Small intestine (tissue), 7 donors: ENCODE results near the gene DPM2. TPM values are rescaled to one million over a fixed set of nuclear protein-coding genes. Genes with fewer than 3 reads are reported as not detected.

Experiments
- DNase-seq, 2 donors: peaks; one replicate each; pipeline versions ENCODE4 v3.0.0 to v3.0.0-alpha.2; 2013
- FAIRE-seq: peaks from 2 replicates; lab custom pipeline; 2012; peaks lifted over from hg19 to GRCh38; lab: Jason Lieb, UNC
- H3K27ac ChIP-seq, 3 donors: one replicate each; pipeline ENCODE4 v1.5.1; 2013; ENCODE audit warnings: low read length in 2 of 3, mild to moderate bottlenecking in 2 of 3, control low read depth in 1 of 3, inconsistent platforms in 1 of 3, low read depth in 1 of 3, moderate library complexity in 1 of 3
- H3K27me3 ChIP-seq, 3 donors: one replicate each; pipeline ENCODE4 v1.6.1; 2013; ENCODE audit warnings: low read length in 3 of 3, inconsistent platforms in 1 of 3; ENCODE audit not compliant: control insufficient read depth in 3 of 3, insufficient read depth in 3 of 3
- H3K36me3 ChIP-seq, 3 donors: one replicate each; pipeline ENCODE4 v1.6.1; 2013; ENCODE audit warnings: low read length in 3 of 3, inconsistent platforms in 1 of 3, low read depth in 1 of 3, mild to moderate bottlenecking in 1 of 3, moderate library complexity in 1 of 3; ENCODE audit not compliant: control insufficient read depth in 3 of 3, insufficient read depth in 2 of 3
- H3K4me1 ChIP-seq, 3 donors: one replicate each; pipeline ENCODE4 v1.6.1; 2013; ENCODE audit warnings: low read length in 2 of 3, inconsistent platforms in 1 of 3, low read depth in 1 of 3, mild to moderate bottlenecking in 1 of 3, moderate library complexity in 1 of 3; ENCODE audit not compliant: control insufficient read depth in 3 of 3, insufficient read depth in 2 of 3
- H3K4me3 ChIP-seq, 3 donors: one replicate each; pipeline ENCODE4 v1.5.1; 2013; ENCODE audit warnings: low read length in 3 of 3, control low read depth in 1 of 3, inconsistent platforms in 1 of 3, low read depth in 1 of 3, mild to moderate bottlenecking in 1 of 3, moderate library complexity in 1 of 3
- H3K9me3 ChIP-seq, 2 donors: one replicate each; pipeline ENCODE4 v1.6.1; 2013; ENCODE audit warnings: low read depth in 1 of 2, low read length in 1 of 2; ENCODE audit not compliant: control insufficient read depth in 2 of 2, insufficient read depth in 1 of 2
- WGBS, 3 donors: extraction: QIAGEN DNeasy Blood & Tissue Kit; methylation state at CpG; one replicate each; pipeline ENCODE4 v1.1.7; 2013; 5-methylcytosine and 5-hydroxymethylcytosine counted together
- polyA plus RNA-seq, 4 donors: library from polyadenylated mRNA; stranded (reverse) in 3 of 4; unstranded in 1 of 4; fragments of 200-250 nt in 3 of 4; fragments of 120-200 nt in 1 of 4; gene quantifications; one replicate each; pipeline versions ENCODE4 v1.2.1 to v1.2.3, GENCODE V29; 2013
- donor health status: healthy with polysubstance abuse.
- donor health status: control.
- donor health status: control.
- donor health status: Bipolar disorder and iron deficiency.
- donor health status: healthy.

Gene DPM2
- polyA plus RNA-seq, 4 donors, result 23.2 to 46.0 (median 35.4) TPM

GRCh38 chr9:127970401-127971313 lies 33.0 kb upstream of the DPM2 start:
- no peaks in the 10 kb centered on the region for H3K27me3 ChIP-seq
- no peaks in the 10 kb centered on the region for H3K9me3 ChIP-seq
- peaks cover 40 to 92% (median 42%) of the 10 kb centered on the region in 3 donors for H3K4me1 ChIP-seq
- peak overlapping the region in 1 of 3 donors; percentile 13 for H3K4me3 ChIP-seq
- no peak for FAIRE-seq
- H3K27ac ChIP-seq, result peak overlapping the region; percentile 38 to 93 (median 77)
- no peak for DNase-seq
- WGBS, 3 donors, result 31 to 48% (median 43%) methylated on average over 16 of the region's 16 CpGs
- peaks cover 0 to 88% (median 0%) of the 10 kb centered on the region in 3 donors for H3K36me3 ChIP-seq

GRCh38 chr9:127968700-127969383 lies 31.2 kb upstream of the DPM2 start:
- H3K36me3 ChIP-seq, result peaks cover 0 to 82% (median 0%) of the 10 kb centered on the region in 3 donors
- no peak overlapping the region for H3K4me3 ChIP-seq
- H3K27me3 ChIP-seq, result no peaks in the 10 kb centered on the region
- peaks cover 30 to 92% (median 43%) of the 10 kb centered on the region in 3 donors for H3K4me1 ChIP-seq
- WGBS, 3 donors, result 37 to 47% (median 45%) methylated on average over 10 of the region's 10 CpGs
- H3K27ac ChIP-seq, result peak overlapping the region; percentile 82 to 98 (median 93)
- DNase-seq (peak in 1 of 2 donors; percentile 67), FAIRE-seq (no peak)
- no peaks in the 10 kb centered on the region for H3K9me3 ChIP-seq

GRCh38 chr9:127968042-127968441 lies 30.4 kb upstream of the DPM2 start:
- WGBS, 3 donors, result 7 to 58% (median 39%) methylated on average over 3 of the region's 3 CpGs

GRCh38 chr9:127967151-127967809 lies 29.6 kb upstream of the DPM2 start:
- H3K4me1 ChIP-seq, result peaks cover 29 to 88% (median 48%) of the 10 kb centered on the region in 3 donors
- no peak overlapping the region for H3K4me3 ChIP-seq
- no peaks in the 10 kb centered on the region for H3K27me3 ChIP-seq
- H3K9me3 ChIP-seq, result no peaks in the 10 kb centered on the region
- peaks cover 0 to 82% (median 0%) of the 10 kb centered on the region in 3 donors for H3K36me3 ChIP-seq
- FAIRE-seq, result no peak
- DNase-seq, result no peak
- H3K27ac ChIP-seq, result peak overlapping the region; percentile 93 to 98 (median 94)
- 40 to 61% (median 57%) methylated on average over 8 to 9 of the region's 9 CpGs for WGBS, 3 donors

More at GRCh38 chr9:127968042-127968441, 30.4 kb upstream of the DPM2 start:
- DNase-seq, result peak; percentile 72 to 93
- no peaks in the 10 kb centered on the region for H3K27me3 ChIP-seq
- H3K4me1 ChIP-seq, result peaks cover 31 to 92% (median 48%) of the 10 kb centered on the region in 3 donors
- no peak for FAIRE-seq
- no peak overlapping the region for H3K4me3 ChIP-seq
- peak overlapping the region; percentile 82 to 98 (median 93) for H3K27ac ChIP-seq
- peaks cover 0 to 82% (median 0%) of the 10 kb centered on the region in 3 donors for H3K36me3 ChIP-seq
- no peaks in the 10 kb centered on the region for H3K9me3 ChIP-seq

GRCh38 chr9:127966416-127967150 lies 28.9 kb upstream of the DPM2 start:
- Histone ChIP-seq H3K4me3 (no peak overlapping the region), H3K9me3 (no peaks in the 10 kb centered on the region), H3K36me3 (peaks cover 0 to 83% (median 0%) of the 10 kb centered on the region in 3 donors), H3K27me3 (no peaks in the 10 kb centered on the region), H3K27ac (peak overlapping the region; percentile 93 to 98 (median 94)), H3K4me1 (peaks cover 27 to 81% (median 48%) of the 10 kb centered on the region in 3 donors)
- FAIRE-seq (no peak), DNase-seq (no peak)
- 16 to 42% (median 39%) methylated on average over 8 of the region's 8 CpGs for WGBS, 3 donors

GRCh38 chr9:127965953-127966352 lies 28.3 kb upstream of the DPM2 start:
- H3K4me1 ChIP-seq, result peaks cover 30 to 79% (median 48%) of the 10 kb centered on the region in 3 donors
- peaks cover 0 to 86% (median 0%) of the 10 kb centered on the region in 3 donors for H3K36me3 ChIP-seq
- WGBS, 3 donors, result 27 to 40% (median 39%) methylated on average over 6 of the region's 6 CpGs
- no peak overlapping the region for H3K4me3 ChIP-seq
- no peaks in the 10 kb centered on the region for H3K9me3 ChIP-seq
- DNase-seq (no peak), FAIRE-seq (no peak)
- peak overlapping the region; percentile 93 to 98 (median 94) for H3K27ac ChIP-seq
- no peaks in the 10 kb centered on the region for H3K27me3 ChIP-seq

GRCh38 chr9:127963359-127964064 lies 25.9 kb upstream of the DPM2 start:
- 51 to 68% (median 67%) methylated on average over 19 of the region's 19 CpGs for WGBS, 3 donors
- FAIRE-seq (no peak), DNase-seq (no peak)
- Histone ChIP-seq H3K27ac (peak overlapping the region; percentile 43 to 98 (median 46)), H3K4me3 (no peak overlapping the region), H3K9me3 (no peaks in the 10 kb centered on the region), H3K36me3 (peaks cover 0 to 73% (median 0%) of the 10 kb centered on the region in 3 donors), H3K27me3 (no peaks in the 10 kb centered on the region), H3K4me1 (peaks cover 27 to 74% (median 45%) of the 10 kb centered on the region in 3 donors)
